Hepatic stellate cell (primary cell): Measurements from ENCODE around the gene GAK.
"Not testable (repeated sequence)": the region's sequence is repeated elsewhere in the genome, so short reads cannot be mapped to it uniquely, and the experiment has no call there.

ENCODE experiments used
- DNase-seq: peaks from one replicate; pipeline ENCODE4 v3.0.0; 2011; ENCODE audit warnings: low spot score

The GAK gene

DNA sequence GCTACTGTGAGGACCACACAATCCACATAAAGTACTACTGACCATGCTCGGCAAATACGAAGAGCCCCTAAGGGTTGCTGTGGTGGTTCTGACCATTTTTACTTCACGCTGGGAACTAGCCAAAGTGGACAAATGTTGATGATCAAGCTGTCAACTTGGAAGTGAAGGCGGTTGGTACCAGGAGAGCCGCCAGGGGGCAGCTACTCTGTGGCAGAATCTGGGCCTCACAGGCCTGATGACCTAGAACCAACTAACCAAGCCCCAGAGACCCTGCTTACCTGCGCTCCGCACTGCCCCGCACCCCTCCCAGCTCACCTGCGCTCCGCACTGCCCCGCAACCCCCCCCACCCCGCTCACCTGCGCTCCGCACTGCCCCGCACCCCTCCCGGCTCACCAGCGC lies 5.6 kb downstream of the GAK start:
- DNase-seq: no peak

DNA sequence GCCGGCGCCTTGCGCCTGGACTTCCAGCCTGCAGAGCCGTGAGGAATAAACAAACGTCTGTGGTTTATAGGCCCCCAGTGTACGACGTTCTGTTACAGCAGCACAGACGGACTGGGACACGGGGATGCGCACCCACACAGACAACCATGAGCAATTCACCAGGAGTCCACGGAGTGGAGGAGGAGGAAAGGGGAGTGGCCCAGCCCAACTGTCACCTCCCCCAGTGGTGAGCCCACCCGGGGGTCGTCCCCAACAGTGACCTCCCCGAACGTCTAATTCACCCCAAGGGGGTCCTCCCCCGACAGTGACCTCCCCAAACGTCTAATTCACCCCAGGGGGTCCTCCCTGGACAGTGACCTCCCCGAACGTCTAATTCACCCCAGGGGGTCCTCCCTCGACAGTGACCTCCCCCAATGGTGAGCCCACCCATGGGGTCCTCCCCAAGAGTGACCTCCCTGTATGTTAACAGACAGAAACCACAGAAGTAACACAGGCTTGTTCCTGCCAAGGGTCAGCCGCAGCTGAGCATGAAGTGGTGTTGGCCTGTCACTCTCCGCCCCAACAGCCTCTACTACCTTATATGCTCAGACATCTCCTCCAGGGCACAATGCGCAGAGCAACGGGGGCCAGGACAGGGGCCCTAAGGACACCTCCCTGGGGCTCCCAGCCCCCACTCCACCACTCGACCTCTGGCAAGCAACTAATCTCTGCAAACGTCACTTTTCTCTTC lies 6.2 kb downstream of the GAK start:
- no peak for DNase-seq

DNA sequence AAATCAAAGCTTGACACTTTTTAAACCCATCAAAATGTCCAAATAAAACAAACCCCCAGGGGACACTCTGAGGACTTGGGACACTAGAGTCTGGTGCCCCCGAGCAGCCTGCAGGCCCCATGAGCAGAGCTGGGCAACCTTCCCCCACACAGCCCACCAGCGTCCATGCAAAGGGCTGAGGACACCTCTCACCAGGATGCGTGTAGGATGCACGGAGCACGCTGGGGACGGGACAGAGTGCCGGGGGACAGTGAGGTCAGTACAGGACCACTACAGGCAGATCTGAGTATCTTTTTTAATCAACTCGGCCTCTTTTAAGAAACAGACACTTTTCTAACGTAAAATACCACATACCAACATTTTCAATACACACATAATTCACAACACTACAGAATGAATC lies 6.9 kb downstream of the GAK start:
- DNase-seq: no peak

DNA sequence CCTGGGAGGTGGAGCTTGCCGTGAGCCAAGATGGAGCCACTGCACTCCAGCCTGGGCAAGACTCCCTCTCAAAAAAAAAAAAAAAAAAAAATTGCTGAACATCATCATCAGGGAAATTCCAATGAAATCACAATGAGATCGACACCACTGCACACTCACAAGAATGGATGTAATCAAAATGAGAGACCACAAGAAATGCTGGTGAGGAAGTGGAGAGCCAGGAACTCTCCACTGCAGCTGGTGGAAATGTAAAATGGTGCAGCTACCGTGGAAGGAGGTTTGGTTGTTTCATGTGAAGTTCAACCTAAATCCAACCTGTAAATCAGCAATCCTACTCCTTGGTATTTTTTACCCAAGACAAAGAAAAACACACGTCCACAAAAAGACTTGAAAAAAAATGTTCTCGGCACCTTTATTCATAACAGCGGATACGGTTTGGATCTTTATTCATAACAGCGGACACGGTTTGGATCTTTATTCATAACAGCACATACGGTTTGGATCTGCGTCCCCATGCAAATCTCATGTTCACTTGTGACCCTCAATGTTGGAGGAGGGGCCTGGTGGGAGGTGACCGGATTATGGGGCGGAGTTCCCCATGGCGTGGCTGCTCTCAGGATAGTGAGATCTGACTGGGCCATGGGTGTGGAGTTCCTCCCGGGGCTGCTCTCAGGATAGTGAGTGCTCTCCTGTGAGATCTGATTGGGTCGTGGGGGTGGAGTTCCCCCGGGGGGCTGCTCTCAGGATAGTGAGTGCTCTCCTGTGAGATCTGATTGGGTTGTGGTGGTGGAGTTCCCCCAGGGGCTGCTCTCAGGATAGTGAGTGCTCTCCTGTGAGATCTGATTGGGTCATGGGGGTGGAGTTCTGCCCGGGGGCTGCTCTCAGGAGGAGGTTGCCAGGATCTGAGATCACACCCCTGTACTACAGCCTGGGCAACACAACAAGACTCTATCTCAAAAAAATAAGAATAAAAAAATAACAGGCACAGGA lies 7.7 kb downstream of the GAK start:
- no peak for DNase-seq

DNA sequence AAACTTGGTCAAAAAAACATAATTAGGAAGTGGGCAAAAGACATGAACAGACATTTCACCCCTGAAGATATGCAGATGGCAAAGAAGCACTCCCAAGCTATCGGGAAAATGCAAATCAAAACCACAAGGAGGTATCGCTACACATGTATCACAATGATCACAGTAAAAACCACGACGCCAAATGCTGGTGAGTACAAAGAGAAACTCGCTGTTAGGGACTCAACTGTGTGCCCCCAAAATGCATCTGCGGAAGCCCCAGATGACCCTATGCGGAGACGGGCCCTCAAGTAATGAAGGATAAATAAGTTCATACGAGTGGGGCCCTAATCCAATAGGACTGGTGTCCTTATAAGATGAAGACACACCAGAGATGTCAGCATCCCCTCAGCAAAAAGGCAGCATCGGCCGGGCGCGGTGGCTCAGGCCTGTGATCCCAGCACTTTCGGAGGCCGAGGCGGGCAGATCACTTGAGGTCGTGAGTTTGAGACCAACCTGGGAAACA lies 10.2 kb downstream of the GAK start:
- no peak for DNase-seq

DNA sequence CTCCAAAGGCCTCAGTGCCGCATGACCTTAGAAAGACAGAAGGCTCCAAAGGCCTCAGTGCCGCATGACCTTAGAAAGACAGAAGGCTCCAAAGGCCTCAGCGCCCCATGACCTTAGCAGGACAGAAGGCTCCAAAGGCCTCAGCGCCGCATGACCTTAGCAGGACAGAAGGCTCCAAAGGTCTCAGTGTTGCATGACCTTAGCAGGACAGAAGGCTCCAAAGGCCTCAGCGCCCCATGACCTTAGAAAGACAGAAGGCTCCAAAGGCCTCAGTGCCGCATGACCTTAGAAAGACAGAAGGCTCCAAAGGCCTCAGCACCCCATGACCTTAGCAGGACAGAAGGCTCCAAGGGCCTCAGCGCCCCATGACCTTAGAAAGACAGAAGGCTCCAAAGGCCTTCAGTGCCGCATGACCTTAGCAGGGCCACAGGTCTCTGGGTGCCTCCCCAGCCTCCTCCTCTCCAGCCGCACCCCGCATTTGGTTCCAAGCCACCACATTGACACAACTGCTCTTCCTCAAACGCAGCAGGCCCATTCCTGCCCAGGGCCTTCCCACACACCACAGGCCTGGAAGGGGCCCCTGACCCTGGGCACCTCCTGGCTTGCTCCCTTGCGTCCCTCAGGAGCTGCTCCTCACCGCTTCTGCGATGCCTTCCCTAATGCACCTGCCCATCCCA lies 13.0 kb downstream of the GAK start:
- not testable (repeated sequence) for DNase-seq

DNA sequence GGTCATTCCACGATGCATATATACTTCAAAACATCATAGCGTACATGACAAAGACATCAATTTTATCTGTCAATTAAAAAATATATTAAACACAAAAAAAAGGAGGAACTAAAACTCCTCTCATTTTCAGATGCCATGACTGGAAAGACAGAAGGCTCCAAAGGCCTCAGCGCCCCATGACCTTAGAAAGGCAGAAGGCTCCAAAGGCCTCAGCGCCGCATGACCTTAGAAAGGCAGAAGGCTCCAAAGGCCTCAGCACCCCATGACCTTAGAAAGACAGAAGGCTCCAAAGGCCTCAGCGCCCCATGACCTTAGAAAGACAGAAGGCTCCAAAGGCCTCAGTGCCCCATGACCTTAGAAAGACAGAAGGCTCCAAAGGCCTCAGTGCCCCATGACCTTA lies 13.5 kb downstream of the GAK start:
- DNase-seq: not testable (repeated sequence)

DNA sequence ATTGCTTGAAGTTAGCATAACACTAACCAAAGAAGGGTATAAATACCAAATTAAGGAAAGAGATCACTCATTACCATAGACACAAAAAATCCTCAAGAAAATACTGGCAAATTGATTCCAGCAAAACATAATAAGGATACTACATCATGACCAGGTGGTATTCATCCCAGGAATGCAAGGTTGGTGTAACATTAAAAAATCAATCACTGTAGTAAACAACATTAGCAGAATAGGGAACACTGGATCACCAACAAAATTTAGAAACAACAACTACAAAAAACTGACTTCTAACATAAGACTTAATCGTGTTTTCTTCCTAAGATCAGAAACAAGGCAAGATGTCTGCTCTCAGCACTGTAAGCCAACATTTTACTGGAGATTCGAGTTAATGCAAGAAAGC lies 14.1 kb downstream of the GAK start:
- no peak for DNase-seq

DNA sequence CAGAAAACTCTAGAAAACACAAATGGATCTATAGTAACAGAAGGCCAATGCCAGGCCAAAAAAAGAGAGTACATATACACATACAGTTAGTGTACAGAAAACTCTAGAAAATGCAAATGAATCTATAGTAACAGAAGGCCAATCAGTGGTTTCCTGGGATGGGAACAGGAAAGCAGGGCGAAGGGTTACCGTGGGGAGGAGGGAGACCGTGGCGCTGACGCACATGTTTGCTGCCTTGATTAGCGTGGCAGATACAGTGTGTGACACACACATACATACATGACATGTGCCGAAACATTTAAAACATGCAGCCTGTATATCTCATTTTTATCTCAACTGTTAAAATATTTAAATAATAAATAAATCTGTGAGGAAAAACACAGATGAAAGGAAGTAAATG lies 14.7 kb downstream of the GAK start:
- no peak for DNase-seq

DNA sequence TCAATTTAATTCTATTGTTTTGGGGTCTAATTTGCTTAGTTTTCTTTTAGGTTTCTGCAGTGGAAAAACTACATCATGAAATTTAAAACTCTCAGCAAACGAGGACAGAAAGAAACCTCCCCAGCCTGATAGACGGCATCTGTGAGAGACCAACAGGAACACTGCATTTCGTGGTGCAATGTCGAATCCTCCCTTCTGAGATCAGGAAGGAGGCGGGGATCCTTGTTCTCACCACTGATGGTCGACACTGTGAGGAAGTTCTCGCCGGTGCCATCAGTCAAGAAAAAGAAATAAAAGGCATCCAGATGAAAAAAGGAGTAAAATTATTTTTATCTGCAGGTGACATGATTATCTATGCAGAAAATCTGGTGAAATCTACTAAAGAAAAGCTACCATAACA lies 16.5 kb downstream of the GAK start:
- no peak for DNase-seq

DNA sequence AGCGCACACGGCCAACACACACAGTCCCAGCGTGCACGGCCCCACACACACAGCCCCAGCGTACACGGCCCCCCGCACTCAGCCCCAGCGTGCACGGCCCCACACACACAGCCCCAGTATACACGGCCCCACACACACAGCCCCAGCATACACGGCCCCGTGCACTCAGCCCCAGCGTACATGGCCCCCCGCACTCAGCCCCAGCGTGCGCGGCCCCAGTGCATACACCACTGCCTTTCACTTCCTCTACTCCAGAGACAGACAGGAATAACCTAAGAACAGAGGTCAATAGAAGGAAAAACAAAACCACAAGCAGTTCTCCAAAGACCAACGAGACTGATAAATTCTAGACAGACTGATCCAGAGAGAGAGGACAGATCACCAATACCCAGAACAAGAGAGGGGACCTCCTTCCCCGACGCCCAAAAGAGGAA lies 17.1 kb downstream of the GAK start:
- DNase-seq: no peak

DNA sequence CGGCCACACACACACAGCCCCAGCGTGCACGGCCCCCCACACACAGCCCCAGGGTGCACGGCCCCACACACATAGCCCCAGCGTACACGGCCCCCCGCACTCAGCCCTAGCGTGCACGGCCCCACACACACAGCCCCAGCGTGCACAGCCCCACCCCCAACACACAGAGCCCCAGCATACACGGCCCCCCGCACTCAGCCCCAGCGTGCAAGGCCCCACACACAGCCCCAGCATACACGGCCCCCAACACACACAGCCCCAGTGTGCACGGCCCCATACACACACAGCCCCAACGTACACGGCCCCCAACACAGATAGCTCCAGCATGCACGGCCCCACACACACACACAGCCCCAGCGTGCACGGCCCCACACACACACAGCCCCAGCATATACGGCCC lies 17.6 kb downstream of the GAK start:
- DNase-seq: no peak

DNA sequence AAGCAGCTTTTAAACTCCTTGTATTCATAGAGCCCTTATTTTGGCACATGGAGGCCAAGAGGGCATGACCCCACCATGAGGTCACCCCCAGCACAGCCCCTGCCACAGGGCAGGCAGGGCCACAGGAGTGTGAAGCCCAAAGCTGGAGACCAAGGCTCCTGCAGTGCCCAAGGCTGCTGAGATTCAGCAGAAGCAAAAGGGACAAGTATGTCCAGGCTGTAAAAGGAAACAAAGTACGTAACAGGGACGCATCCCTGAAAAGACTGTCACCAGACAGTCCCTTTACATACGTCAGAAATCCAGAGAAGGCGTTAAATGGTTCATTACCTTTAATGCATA lies 18.9 kb downstream of the GAK start:
- no peak for DNase-seq

DNA sequence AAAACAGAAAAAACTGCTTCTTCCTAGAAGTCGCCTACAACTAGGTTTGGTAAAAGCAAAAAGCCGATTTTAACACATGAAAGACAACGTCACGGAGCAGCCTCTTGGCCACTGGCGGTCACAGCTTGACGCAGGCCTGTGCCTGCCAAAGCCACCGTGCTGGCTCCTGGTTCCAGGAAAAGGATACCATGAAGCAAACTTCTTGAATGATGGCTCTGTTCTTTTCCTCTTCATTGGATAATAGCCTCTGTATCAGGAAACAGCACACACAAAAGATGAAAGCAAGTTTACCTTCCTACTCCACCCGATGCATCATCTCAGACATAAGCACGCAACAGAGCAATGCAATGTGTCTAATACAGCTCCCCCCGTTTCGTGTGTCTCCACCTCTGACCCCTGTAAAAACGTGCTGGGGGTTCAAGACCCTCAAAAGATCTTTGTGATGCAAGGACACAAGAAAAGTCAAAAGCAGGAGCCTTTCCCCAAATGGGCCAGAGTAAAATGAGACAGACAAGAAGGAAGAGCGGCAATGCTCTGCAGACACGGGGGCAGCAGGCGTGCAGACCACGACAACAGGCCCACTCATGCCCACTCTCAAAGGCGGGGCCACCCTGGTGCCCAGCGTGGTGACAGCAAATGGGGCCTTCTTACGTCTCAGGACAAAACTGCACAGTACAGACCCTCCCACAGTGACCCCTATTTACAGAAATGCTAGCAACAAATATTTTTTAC lies 19.4 kb downstream of the GAK start:
- no peak for DNase-seq

DNA sequence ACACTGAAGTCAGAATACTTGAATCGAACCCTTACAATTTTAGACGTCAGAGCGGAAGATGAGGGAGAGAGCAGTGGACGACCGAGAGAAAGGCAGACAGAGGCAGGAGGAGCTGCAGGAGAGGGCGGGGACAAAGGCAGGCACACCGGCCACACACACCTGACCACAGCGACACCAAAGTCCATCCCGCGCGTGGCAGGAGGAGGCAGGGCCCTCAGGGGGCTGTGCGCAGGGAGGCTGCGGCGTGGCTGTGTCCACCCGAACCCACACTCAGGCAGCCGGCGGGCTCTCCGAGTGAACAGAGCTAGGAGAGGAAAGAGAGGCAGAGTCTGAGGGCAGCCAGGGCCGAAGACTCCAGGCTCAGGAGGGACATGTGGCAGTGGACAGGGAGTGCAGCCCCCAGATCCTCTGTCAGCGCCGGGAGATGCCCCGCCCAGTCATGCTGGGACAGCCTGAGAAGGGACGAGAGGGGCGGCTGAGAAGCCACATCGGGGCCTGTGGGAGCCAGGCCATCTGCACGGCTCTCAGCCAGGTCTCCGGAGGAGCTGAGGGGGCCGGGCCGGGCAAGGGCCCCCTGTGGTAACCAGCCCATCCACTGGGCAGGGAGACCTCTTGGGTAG lies 20.1 kb downstream of the GAK start:
- DNase-seq: no peak

DNA sequence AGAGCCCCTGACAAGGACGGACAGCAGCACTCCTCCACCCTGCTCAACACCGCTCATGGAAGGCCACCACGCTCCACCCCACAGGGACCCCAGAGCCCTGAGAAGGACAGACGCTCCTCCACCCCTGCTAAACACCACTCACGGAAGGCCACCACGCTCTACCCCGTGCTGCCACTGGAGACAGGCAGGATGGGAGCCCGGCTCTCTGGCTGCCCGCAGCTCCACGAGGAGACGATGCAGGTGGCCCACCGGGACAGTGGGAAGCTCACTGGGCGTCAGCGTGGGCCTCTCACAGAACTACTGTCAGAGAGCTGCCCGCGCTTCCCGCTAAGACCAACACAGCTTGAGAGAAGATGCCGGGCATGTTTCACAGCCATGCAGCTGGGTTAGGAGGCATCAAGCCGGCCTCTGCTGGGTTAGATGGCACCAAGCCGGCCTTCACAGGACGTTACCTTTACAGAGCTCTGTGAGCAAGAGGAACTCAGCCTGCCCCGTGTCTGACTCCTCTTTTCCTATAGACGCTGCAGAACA lies 20.8 kb downstream of the GAK start:
- DNase-seq: no peak

DNA sequence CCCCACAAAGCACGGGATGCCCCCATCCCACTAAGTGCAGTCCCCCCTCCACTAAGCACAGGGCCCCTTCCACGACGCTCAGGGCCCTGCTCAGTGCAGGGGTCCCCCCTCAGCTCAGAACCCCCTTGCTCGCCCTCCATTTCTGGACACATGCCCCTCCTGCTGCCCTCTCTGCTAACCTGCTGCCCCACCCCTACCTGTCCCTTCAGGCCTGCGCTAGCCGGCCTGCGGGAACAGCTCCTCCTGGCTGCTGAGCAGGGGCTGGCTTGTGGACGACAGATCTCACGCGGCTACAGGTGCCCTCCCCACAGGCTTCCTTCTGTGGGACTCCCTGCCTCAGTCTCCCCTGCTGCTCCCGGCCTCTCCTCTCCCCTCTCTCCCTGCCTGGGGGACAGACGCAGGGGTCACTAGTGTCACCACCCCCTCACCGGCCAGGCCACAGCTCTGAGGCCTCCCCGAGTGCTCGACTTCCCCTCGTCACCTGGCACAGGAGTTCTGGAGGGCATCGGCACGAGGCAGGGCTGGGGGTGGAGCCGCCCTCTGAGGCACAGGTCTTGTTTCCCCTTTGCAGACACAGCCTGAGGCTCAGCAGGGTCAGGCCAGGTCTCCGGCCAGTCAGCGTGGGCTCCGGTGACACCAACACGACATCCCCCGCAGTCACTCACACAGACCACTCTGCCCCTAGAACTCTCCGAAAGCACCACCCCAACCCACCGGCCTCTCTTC lies 21.6 kb downstream of the GAK start:
- DNase-seq: no peak

DNA sequence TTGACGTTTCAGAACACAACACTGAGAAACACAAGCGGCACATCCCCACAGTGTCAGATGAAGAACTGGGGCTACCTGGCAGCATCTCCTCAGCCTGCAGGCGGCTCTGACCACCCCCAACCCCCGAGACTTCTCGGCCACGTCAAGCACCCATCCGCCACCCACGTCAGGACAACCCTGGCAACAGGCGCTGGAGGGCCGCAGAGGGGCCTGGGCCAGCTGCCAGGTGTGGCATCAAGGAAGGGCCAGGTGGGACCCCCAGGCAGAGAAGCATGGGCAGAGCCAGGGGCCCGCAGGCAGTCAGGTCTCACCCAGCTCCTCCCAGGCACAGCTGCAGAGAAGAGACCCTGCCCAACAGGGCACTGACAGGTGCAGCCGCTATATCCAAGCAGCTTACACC lies 22.3 kb downstream of the GAK start:
- DNase-seq: no peak

DNA sequence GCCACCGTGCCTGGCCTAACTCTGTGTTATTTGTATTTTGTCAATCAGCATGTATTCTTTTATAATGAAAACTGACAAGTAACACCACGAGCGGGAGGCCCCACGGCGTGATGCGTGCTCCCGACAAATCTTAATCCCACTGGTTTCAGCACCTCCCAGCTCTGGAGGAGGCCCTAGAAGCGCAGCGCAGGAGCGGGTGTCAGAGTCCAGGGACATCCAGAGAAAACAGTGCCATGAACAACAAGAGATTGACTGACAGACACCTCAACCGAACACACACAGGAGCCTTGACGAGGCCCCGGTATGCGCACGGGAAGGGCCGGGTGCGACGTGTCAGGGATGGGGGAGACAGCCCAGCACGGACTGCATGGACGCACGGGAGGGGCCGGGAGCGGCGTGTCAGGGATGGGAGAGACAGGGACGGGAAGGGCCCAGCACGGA lies 23.0 kb downstream of the GAK start:
- DNase-seq: no peak

DNA sequence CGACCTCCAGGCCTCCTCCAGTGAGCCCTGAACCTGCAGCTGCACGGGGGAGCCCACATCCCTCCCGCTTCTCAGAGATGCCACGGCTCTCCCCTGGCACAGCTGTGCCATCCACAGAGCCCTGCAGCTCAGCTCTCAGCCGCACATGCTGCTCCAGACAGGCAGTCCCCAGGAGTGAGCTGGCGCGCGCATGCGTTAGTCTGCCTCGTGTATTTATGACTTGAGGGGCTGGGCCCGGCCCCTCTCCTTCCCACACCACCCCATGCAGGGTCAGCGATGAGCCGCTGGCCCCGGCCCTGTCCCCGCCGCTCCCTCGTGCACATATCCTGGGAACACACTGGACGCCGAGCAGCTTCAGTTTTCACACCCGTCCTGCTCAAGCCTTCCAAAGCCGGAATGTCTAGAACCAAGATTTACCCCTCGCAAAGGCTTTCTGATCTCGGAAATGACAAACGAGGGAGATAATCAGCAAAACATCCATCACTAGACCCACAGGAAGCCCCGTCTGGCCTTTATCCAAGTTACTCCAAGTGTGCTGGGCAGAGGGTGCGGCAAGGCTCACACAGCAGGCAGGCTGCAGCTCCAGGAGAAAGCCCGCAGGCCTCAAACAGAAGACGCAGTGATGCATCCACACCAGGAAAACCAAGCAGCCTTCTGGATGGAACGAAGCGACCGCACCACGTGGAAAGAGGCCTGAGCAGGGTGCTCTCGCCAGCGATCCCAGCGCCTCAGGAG lies 24.3 kb downstream of the GAK start:
- DNase-seq: no peak
